ENCODE results near the gene C15orf39.

The C15orf39 gene

GRCh38 chr15:75200765-75201615 lies 692 bp upstream of the C15orf39 start:
- H3K4me1 Mint-ChIP-seq, result peaks cover 48% of the 10 kb centered on the region
- no peak overlapping the region for H3K27ac Mint-ChIP-seq

GRCh38 chr15:75202251-75203016 lies 752 bp downstream of the C15orf39 start:
- Mint-ChIP-seq H3K9me3 (no peaks in the 10 kb centered on the region), H3K4me1 (peaks cover 48% of the 10 kb centered on the region), H3K27ac (no peak overlapping the region), H3K4me3 (peak overlapping the region; percentile 87), H3K36me3 (ENCODE audit: low read depth) (no peaks in the 10 kb centered on the region), H3K27me3 (ENCODE audit: low read depth, poor library complexity) (peaks cover 45% of the 10 kb centered on the region)
- peak; percentile 68 for DNase-seq
- TF ChIP-seq, protein P1, sequence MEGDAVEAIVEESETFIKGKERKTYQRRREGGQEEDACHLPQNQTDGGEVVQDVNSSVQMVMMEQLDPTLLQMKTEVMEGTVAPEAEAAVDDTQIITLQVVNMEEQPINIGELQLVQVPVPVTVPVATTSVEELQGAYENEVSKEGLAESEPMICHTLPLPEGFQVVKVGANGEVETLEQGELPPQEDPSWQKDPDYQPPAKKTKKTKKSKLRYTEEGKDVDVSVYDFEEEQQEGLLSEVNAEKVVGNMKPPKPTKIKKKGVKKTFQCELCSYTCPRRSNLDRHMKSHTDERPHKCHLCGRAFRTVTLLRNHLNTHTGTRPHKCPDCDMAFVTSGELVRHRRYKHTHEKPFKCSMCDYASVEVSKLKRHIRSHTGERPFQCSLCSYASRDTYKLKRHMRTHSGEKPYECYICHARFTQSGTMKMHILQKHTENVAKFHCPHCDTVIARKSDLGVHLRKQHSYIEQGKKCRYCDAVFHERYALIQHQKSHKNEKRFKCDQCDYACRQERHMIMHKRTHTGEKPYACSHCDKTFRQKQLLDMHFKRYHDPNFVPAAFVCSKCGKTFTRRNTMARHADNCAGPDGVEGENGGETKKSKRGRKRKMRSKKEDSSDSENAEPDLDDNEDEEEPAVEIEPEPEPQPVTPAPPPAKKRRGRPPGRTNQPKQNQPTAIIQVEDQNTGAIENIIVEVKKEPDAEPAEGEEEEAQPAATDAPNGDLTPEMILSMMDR (IDR thresholded peaks at IDR 0.05), result peak; percentile 9

More at GRCh38 chr15:75200765-75201615, 692 bp upstream of the C15orf39 start:
- H3K27me3 Mint-ChIP-seq (ENCODE audit: low read depth, poor library complexity), result peaks cover 49% of the 10 kb centered on the region
- peak; percentile 36 for DNase-seq
- no peaks in the 10 kb centered on the region for H3K36me3 Mint-ChIP-seq (ENCODE audit: low read depth)
- H3K9me3 Mint-ChIP-seq, result no peaks in the 10 kb centered on the region
- peak overlapping the region; percentile 90 for H3K4me3 Mint-ChIP-seq
- TF ChIP-seq, protein P1 (IDR thresholded peaks at IDR 0.05), result no peak

GRCh38 chr15:75203017-75203907 lies 1.6 kb downstream of the C15orf39 start:
- TF ChIP-seq, protein P1 (IDR thresholded peaks at IDR 0.05), result no peak
- no peak overlapping the region for H3K27ac Mint-ChIP-seq
- no peaks in the 10 kb centered on the region for H3K9me3 Mint-ChIP-seq
- H3K4me3 Mint-ChIP-seq, result peak overlapping the region; percentile 87
- no peaks in the 10 kb centered on the region for H3K36me3 Mint-ChIP-seq (ENCODE audit: low read depth)
- H3K27me3 Mint-ChIP-seq (ENCODE audit: low read depth, poor library complexity), result peaks cover 42% of the 10 kb centered on the region
- H3K4me1 Mint-ChIP-seq, result peaks cover 46% of the 10 kb centered on the region
- no peak for DNase-seq

DNA sequence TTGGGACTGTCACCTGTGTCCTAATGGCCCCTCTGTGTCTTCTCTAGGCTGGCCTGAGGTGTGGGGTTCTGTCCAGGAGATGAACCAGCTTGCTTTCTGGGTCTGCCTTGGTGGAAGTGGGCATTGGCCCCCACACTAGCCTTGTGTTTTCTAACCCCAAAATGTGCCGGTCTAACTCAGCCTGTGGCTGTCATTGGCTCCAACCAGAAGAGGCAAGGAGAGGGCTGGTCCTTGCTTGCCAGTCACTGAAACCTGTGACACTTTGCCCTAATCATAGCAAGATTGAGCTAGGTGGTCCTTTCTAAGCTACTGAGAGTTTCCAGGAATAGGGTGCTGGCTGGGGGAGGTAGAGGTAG lies 2.2 kb downstream of the C15orf39 start:
- Mint-ChIP-seq H3K4me3 (peak overlapping the region; percentile 67), H3K36me3 (ENCODE audit: low read depth) (peaks cover under 1% of the 10 kb centered on the region)

More for the DNA sequence above, 2.2 kb downstream of the C15orf39 start:
- Mint-ChIP-seq H3K27ac (no peak overlapping the region), H3K4me1 (peaks cover 42% of the 10 kb centered on the region), H3K9me3 (no peaks in the 10 kb centered on the region), H3K27me3 (ENCODE audit: low read depth, poor library complexity) (peaks cover 36% of the 10 kb centered on the region)
- no peak for DNase-seq
- TF ChIP-seq, protein P1 (IDR thresholded peaks at IDR 0.05), result no peak
